Measurements from ENCODE around the gene VPS13D. TPM values are rescaled to one million over a fixed set of nuclear protein-coding genes. Genes with fewer than 3 reads are reported as not detected.
A peak's percentile ranks its signal among the peaks of the same experiment; 100 is the strongest.

The VPS13D gene
- total RNA-seq, 4 donors from 2014 or later: 94.4 to 472 (median 163) TPM

DNA sequence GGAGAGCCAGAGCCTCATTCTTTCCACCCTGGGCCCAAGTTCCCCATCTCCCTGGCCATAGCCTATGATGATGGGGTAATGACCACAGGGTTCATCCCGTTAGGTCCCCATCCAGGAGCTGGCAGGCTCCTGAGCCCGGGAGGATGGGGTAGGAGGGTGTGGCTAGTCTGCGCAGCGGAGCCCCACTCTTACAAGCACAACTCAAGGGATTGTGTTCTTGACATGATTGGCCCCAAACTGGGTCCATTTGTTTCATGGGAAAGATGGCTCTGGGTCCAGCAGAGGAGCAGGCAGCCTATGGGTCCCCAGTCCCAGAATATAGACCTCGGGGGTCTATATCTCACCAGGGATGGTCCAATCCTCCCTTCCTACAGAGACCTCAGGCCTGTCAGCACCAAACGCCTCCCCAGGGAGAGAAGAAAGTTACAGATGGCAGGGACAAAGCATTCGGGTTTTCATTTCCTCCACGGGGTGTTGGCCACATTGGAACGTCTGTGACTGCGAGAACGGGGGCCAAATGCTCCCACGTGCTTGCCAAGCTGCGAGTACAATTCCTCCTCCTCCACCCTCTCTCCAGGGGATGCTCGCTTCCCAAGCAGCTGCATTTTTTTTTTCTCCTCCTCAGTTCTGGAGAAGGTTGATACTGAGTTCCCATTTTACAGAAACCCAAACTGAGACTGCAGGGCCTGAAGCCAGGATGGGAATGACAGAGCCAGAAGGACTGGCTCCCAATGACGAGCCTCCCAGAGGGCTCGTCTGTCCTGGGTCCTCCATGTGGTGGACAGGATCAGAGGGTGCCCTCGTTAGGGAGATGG, 317.1 kb downstream of the VPS13D start:
- Histone ChIP-seq H3K27ac (peak overlapping the region; percentile 73), H3K9me3 (no peaks in the 10 kb centered on the region), H3K27me3 (no peaks in the 10 kb centered on the region), H3K4me3 (no peak overlapping the region), H3K4me1 (peaks cover 47% of the 10 kb centered on the region), H3K36me3 (no peaks in the 10 kb centered on the region)
- WGBS: 34% methylated on average over 16 of the region's 17 CpGs
- TF ChIP-seq EP300 (IDR thresholded peaks at IDR 0.05): no peak
- no peak for TF ChIP-seq POLR2AphosphoS5 (IDR thresholded peaks at IDR 0.05)
- TF ChIP-seq, protein P1, sequence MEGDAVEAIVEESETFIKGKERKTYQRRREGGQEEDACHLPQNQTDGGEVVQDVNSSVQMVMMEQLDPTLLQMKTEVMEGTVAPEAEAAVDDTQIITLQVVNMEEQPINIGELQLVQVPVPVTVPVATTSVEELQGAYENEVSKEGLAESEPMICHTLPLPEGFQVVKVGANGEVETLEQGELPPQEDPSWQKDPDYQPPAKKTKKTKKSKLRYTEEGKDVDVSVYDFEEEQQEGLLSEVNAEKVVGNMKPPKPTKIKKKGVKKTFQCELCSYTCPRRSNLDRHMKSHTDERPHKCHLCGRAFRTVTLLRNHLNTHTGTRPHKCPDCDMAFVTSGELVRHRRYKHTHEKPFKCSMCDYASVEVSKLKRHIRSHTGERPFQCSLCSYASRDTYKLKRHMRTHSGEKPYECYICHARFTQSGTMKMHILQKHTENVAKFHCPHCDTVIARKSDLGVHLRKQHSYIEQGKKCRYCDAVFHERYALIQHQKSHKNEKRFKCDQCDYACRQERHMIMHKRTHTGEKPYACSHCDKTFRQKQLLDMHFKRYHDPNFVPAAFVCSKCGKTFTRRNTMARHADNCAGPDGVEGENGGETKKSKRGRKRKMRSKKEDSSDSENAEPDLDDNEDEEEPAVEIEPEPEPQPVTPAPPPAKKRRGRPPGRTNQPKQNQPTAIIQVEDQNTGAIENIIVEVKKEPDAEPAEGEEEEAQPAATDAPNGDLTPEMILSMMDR (IDR thresholded peaks at IDR 0.05): no peak
- no peak for TF ChIP-seq POLR2A (IDR thresholded peaks at IDR 0.05)
- DNase-seq (ENCODE audit: low spot score in 2 of 2): peak; percentile 85 to 89

DNA sequence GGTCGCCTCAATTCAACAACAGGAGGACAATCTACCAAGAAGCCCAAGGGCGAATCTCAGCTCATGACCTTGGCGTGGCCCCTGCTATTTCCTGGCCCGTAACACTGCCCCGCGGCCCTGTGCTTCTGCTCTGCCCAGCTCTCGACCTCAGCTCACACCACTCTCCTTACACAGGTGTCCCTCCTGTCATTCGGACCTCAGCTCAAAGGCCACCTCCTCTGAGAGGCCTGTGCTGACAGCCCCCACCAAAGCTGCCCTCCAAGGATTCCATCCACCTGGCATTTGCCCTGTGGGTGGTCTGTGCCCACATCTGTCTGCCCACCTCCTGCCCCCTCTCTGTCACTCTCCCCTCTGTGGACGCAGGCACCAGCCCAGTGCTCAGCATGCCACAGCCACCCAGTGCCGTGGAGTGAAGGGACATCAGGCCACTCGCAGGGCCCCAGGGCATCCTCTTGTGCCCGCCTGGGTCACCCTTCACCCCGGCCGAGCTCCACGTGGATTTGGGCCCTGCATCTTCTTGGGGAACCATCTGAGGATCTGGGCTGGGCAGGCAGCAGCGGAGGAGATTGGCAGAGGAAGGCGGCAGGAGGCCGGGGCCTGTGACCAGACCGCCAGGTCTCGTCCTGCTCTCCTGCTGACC, 317.9 kb downstream of the VPS13D start:
- DNase-seq (ENCODE audit: low spot score in 2 of 2): no peak
- peak overlapping the region; percentile 73 for H3K27ac ChIP-seq
- TF ChIP-seq POLR2A (IDR thresholded peaks at IDR 0.05) (no peak), POLR2AphosphoS5 (IDR thresholded peaks at IDR 0.05) (no peak), EP300 (IDR thresholded peaks at IDR 0.05) (no peak)
- TF ChIP-seq, protein P1 (IDR thresholded peaks at IDR 0.05): no peak

DNA sequence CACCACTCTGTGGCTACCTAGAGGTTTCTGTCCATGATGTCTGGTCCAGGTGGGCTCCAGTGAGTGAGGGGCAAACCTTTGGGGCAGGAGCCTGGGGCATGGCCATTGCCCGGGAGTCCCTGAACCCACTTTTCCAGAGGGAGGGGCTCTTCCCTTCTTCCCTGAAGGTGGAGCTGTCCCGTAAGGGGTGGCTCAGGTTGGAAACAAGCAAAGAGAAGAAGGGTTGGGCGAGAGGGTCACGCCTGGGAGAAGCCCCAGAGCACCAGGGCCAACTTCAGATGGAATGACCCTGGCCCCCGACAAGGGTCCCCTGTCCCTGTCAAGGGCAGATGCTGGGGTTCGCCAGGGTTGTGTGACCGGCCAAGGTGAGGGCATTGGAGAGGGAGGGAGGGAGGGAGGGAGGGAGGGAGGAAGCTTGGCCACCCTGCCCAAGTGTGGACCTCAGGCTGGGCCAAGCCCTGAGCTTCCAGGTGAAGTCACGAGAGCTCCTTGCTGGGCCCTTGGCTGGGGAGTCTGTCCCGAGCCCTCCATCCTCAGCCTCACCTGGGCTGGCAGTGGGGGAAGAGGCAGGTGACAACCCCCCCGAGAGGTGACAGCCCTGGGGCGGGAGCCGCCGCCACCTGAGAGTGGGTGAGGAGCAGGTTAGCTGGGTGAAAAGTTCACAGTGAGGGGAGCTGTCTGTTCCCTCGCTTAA, 318.6 kb downstream of the VPS13D start:
- 90% methylated on average over 6 of the region's 14 CpGs for WGBS
- peaks cover 42% of the 10 kb centered on the region for H3K4me1 ChIP-seq

More for the DNA sequence above, 317.9 kb downstream of the VPS13D start:
- Histone ChIP-seq H3K9me3 (no peaks in the 10 kb centered on the region), H3K27me3 (no peaks in the 10 kb centered on the region), H3K4me1 (peaks cover 42% of the 10 kb centered on the region), H3K36me3 (no peaks in the 10 kb centered on the region), H3K4me3 (no peak overlapping the region)
- WGBS: 87% methylated on average over 10 of the region's 20 CpGs

DNA sequence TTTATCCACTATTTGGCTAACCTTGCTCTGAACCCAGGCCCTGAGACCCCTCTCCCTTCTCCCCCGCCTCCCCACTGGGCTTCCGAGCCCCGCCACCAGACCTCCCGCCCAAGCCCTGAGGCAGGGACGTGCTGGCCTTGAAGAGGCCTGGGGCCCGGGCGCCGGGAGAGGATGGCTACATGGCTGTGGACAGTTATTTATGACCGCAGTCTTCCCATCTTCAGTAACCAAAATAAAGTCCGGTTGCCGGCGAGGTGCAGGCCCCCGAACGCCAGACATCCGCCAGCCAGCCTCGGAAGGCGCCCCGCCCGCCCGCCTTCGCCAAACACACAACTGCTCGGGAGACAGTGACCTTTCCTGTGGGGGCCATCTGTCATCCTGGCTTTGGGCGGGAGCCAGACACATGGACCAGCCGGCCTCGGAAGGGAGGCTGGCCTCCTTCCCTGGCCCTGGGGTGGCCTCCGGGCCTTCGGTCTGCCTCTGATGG, 319.2 kb downstream of the VPS13D start:
- Histone ChIP-seq H3K4me3 (no peak overlapping the region), H3K27me3 (no peaks in the 10 kb centered on the region), H3K36me3 (no peaks in the 10 kb centered on the region), H3K4me1 (peaks cover 42% of the 10 kb centered on the region), H3K9me3 (no peaks in the 10 kb centered on the region), H3K27ac (peak overlapping the region; percentile 73)
- TF ChIP-seq, protein P1 (IDR thresholded peaks at IDR 0.05): no peak
- peak in 1 of 2 donors; percentile 86 for DNase-seq (ENCODE audit: low spot score in 2 of 2)
- 59% methylated on average over 18 of the region's 27 CpGs for WGBS

More for the DNA sequence above, 318.6 kb downstream of the VPS13D start:
- TF ChIP-seq POLR2AphosphoS5 (IDR thresholded peaks at IDR 0.05): no peak
- TF ChIP-seq EP300 (IDR thresholded peaks at IDR 0.05): no peak
- no peak for TF ChIP-seq POLR2A (IDR thresholded peaks at IDR 0.05)
- TF ChIP-seq, protein P1 (IDR thresholded peaks at IDR 0.05): no peak
- no peak for DNase-seq (ENCODE audit: low spot score in 2 of 2)
- no peak overlapping the region for H3K4me3 ChIP-seq
- no peaks in the 10 kb centered on the region for H3K27me3 ChIP-seq
- H3K36me3 ChIP-seq: no peaks in the 10 kb centered on the region
- peak overlapping the region; percentile 73 for H3K27ac ChIP-seq
- H3K9me3 ChIP-seq: no peaks in the 10 kb centered on the region
